SW 1271 (cell line): ENCODE data around the gene CNP.

Experiments
- DNase-seq, 2 experiments: peaks; one replicate each; lab custom pipeline; 2025; lab: John Stamatoyannopoulos, UW

CNP gene

DNA sequence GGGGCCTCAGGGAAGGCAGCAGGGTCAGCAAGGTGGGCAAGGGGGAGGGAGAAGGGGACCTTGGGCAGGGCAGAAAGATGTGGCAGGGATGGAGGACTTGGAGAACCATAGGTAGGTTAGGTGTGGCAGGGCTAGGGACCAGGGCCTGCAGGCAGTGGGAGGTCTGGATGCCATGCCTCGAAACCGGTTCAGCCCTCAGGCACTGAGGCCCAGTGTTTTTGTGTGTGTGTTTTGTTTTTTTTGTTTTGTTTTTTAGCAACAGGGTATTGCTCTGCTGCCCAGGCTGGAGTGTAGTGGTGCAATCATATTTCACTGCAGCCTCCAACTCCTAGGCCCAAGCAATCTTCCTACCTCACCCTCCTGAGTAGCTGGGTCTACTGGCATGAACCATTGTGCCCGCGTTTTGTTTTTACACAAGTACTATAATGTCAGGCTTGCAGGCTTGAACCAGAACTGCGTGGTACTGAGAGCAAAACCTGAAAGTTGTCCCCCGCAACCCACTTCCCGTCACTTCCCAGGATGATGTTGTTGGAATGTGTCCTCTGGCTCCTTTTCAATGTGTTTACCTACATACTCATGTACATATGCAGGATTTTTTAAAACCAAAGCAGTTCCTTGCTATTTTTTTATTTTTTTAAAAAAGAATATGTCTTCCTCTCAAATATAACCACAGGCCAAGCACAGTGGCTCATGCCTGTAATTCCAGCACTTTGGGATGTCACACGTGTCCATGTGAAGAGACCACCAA, 23.8 kb upstream of the CNP start:
- no peak for DNase-seq

DNA sequence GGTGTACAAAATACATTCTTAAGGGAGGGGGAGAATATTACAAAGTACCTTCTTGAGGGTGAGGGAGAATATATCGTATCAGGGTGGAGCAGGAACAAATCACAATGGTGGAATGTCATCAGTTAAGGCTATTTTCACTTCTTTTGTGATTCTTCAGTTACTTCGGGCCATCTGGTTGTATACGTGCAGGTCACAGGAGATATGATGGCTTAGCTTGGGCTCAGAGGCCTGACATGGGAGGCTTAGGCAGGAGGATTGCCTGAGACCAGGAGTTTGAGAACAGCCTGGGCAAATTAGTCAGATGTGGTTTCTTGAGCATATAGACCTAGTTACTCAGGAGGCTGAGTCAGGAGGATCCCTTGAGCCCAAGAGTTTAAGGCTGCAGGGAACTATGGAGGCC, 23.1 kb upstream of the CNP start:
- no peak for DNase-seq

DNA sequence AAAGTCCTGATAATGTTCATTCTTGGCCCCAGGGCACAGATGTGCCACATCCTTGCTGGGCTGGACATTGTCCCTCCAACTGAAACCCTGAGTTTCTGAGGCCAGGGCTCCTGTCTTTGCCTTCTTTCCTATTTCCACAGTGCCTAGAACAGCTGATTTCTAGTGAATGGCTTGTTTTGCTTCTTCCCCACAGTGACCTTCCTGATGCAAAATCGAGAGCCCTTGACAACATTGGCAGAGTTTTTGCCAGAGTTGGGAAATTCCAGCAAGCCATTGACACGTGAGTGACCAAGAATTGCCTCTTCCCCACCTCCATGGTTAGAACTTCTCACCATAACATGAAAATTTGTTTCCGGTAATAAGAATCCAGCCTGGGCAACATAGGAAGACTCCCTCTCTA, 21.7 kb upstream of the CNP start:
- no peak for DNase-seq

DNA sequence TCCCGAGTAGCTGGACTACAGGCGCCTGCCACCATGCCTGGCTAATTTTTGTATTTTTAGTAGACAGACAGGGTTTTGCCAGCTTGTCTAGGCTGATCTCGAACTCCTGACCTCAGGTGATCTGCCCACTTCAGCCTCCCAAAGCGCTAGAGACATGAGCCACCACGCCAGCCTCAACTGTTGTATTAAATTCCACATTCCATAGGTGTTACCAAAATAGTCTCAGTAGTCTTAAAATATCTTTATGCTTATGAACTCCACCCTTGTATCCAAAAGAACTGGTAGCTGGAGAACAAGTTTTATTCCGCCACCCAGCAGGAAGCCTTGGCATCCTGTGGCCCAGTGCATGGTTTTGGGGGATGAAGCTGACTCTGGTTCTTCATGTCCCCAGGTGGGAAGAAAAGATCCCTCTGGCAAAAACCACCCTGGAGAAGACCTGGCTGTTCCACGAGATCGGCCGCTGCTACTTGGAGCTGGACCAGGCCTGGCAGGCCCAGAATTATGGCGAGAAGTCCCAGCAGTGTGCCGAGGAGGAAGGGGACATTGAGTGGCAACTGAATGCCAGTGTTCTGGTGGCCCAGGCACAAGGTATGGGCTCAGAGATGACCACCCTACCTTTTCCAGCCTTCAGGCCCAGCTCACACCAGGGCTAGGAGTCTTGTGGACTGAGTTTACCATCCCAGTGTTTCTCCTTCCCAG, 17.7 kb upstream of the CNP start:
- DNase-seq, result no peak

DNA sequence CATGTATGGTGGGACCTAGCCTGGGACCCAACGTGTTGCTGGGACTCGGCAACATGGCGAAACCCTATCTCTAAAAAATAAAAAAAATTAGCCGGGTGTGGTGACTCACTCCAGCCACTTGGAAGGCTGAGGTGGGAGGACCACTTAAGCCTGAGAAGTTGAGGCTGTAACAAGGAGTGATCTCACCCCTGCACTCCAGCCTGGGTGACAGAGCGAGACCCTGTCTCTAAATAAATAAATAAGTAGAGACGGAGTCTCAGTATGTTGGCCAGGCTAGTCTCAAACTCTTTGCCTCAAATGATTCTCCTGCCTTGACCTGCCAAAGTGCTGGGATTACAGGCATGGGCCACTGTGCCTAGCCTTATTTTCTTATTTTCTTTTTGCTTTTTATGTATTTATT, 10.1 kb upstream of the CNP start:
- no peak for DNase-seq

DNA sequence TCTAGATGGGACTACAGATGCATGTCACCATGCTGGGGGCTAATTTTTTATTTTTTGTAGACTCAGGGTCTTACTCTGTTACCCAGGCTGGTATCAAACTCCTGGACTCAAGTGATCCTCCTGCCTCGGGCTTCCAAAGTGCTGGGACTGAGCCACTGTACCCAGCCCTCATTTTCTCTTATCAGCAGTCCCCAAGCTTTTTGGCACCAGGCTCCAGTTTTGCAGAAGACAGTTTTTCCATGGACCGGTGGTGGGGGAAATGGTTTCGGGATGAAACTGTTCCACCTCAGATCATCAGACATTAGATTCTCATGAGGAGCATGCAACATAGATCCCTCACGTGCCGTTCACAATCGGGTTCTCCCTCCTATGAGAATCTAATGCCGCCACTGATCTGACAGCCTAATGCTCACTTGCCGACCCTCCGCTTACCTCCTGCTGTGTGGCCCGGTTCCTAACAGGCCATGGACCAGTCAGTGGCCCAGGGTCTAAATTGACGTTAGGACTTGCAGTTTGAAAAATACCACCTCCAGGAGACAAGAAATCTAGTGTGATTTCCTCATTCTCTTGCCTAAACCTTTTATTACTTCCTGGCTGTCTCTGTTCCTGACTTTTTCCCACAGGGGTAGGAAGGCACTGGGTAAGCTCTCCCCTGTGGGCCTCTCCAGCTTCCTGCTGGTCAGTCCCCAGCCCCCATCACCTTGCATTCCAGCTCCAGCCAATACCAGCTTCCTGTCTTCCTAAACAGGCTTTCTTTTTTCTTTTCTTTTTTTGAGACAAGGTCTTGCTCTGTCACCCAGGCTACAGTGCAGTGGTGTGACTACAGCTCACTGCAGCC, 9.3 kb upstream of the CNP start:
- no peak for DNase-seq

DNA sequence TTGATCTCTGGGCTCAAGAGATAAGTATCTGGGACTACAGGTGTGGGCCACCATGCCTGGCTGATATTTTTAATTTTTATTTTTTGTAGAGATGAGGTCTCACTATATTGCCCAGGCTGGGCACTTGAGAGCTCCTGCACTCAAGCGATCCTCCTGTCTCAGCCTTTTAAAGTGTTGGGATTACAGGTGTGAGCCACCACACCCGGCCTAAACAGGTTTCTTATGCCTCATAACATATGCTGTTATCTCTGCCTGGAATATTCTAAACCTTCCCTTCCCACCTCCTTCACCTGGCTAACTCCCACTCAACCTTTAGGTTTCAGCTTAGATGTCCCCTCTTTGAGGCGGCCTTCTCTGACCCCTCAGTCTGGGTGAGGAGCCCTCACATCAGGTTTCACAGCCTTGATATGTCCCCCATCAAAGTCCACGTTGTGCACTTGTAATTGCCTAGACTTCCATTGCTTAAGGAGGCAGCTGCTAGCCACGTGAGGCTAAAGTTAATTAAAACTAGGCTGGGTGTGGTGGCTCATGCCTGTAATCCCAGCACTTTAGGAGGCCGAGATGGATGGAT, 8.6 kb upstream of the CNP start:
- DNase-seq, result no peak

DNA sequence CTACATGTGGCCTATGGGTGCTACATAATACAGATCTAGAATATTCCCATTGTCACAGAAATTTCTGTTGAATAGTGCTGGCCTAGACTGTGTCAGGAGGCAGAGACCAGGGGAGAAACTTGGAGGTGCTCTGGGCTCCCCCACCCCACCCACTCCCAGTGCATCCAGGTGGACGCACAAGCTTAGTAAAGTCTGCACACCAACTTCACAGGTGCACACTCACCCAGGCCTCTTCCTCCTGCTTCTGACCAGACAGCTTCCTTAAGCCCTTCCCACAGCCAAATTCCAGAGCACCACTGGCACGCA, 7.6 kb upstream of the CNP start:
- no peak for DNase-seq

DNA sequence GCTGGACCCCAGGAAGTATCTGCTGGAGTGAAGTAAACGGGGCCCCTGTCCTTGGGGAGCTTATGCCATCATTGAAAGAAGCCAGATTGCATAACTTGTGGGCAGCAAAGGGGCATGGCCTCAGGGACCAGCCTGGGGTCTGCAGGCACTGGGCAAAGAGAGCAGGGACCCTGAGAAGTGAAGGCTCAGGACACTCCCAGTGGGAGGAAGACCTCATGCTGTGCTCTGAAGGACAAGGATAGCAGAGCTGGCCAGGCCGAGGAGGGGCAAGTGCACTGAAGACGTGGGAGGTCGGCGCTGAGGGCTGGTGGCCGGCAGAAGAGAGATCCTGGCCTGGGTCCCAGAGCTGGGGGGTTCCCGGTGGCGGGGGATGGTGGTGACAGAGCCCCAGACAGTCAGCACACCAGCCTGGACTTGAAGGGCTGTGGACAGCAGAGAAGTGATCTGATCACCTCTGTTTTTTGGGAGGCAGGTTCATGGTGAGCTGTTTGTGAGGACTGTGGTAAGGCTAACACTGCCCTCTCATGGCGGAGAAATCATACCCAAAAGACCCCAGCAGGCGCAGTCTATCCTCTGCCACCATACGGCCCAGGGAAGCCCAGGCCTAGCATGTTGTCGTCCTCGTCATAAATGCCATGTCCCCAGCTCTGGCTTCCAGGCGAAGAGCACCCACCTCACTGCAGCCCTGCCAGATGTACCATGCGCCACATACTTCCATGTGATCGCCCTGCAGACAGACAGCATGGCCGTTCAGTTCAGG, 7.1 kb upstream of the CNP start:
- peak in 1 of 2 experiments; percentile 18 for DNase-seq

DNA sequence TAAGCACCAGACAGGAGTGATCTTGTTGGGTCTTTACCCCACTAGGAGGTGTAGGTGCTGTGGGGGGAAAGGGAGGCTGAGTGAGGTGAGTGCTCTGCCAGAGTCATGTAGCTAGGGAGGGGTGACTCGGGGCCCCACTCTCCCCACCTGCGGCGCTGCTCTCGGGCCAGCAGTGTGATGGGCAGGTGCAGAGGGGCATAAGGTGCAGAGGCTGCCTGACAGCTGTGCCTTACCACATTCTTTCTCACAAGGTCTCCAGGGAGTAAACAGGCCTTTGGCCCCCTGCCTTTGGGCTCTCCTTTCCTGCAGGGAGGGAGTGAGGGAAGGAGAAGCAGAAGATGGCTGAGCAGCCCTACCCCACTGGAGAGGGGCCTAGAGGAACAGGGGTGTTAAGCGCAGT, 4.5 kb upstream of the CNP start:
- no peak for DNase-seq

DNA sequence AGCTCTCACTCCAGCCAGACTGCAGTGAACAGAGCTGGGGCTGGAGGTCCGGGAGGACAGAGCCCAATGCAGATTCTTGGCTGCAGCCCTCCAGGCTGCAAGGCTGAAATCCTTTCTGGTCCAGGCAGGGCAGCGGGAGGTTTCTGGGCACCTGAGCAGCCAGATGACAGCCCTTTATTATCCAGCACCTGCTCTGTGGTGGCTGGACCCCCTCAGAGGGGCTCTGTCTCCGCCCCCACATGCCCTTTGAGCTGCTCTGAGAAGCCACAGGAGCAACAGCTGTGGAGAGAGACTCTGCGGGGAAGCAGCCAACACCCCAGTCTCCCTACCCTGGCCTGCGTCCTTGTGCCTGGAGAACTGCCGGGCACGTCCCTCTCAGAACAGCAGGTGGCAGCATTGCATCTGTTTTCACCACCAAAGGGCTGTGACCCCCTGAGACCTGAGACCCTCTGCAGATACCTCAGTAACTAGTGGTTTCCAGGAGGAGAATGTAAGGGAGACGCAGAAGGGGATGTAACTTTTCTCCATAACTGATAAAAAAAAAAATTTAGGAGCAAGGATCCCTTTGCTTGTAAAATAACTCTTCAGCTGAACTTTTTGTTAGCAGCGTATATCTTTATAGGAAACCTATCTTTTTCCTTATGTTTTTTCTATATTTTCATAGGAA, 3.7 kb upstream of the CNP start:
- peak in 1 of 2 experiments; percentile 51 for DNase-seq

DNA sequence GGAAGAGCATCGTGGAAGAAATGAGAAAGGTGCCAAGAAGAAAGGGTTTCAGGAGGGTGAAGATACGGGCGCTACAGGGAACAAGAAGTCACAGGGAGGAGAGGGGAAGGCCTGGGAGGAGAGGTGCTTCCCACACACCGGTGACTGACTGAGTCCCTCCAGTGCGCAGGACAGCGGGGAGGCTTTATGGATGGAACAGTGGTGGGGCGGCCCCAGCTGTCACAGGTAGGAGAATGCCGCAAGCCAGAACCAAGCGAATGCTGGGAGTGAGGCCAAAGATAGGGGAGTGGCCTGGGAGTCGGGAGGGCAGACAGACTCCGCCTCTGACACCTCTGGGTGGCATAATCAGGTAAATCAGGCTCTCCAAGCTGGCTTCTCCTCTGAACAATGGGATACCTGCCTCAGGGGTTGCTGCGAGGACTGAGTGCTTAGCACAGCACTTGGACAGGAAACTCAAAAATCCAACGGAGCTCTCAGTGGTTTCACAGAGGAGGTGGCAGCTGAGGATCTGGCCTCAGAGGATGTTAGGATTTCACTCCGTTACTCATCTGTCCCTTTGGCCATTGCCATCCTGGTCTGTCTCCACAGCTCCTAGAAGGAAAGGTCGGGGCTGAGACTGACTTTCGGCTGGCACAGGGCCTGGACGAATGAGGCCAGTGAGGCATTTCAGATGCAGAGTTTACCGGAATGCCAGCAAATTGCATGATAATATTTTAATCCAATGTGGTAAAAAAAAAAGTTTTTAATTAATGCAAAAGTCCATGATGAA, 717 bp upstream of the CNP start:
- peak in 1 of 2 experiments; percentile 24 for DNase-seq

DNA sequence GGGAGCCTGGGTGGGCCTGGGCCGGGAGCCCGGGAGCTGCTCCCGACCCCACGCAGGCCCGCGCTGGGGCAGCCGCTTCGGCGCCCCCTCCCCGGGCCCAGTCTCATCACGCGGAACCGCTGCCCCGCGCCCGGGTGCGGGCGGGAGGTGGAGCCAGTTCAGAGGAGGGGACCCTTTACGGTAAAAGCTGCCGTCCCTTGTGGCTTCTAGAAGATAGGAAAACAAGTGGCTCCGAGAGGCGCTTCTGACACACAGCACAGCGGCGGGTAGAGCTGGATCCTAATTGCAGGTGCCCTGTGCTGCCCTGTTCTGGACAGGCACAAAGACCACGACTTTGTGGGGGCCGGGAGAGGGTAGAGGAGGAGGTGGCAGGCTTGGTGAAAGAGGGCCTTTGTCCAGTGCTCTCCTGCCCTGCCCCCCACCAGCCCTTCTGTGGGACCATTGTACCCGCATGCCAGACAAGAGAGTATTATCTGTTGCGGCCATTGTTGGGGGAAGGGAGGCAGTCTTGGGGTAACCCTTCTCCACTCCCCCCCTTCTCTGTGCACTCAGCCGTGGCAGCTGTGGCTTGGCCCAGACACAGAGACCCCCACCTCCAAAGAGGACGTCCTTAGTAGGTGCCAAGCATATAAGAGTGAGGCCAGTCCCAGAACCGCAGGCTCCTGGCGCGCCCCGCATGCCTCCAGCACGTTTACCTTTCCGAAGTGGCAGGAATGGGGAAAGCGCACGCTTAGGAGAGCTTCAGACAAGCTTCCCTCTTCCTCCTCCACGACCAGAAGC, 736 bp downstream of the CNP start:
- no peak for DNase-seq

DNA sequence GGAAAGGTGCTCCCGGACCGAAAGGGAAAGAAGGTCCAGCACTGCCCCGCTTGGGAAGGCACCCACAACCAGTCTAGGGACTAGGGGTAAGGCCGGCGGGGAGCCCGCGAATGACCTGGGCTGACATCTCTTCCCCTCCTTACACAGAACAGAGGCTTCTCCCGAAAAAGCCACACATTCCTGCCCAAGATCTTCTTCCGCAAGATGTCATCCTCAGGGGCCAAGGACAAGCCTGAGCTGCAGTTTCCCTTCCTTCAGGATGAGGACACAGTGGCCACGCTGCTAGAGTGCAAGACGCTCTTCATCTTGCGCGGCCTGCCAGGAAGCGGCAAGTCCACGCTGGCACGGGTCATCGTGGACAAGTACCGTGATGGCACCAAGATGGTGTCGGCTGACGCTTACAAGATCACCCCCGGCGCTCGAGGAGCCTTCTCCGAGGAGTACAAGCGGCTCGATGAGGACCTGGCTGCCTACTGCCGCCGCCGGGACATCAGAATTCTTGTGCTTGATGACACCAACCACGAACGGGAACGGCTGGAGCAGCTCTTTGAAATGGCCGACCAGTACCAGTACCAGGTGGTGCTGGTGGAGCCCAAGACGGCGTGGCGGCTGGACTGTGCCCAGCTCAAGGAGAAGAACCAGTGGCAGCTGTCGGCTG, 1.5 kb downstream of the CNP start:
- no peak for DNase-seq

DNA sequence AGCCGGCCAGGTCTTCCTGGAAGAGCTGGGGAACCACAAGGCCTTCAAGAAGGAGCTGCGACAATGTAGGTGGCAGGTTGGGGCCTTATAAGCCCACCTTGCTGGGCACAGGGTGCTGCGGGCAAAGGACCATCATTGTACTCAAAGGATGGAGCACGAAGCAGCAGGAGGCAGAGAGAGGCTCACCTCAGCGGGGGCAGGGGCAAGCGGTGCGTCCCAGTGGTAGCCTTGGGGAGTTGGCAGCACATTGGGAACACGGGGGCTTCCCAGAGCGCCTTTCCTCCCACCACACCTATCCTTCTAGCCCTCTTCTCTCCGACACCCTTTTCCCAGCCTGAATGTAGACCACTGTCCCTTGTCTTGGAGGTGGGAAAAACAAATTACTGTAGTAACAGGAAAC, 2.1 kb downstream of the CNP start:
- DNase-seq, result no peak

DNA sequence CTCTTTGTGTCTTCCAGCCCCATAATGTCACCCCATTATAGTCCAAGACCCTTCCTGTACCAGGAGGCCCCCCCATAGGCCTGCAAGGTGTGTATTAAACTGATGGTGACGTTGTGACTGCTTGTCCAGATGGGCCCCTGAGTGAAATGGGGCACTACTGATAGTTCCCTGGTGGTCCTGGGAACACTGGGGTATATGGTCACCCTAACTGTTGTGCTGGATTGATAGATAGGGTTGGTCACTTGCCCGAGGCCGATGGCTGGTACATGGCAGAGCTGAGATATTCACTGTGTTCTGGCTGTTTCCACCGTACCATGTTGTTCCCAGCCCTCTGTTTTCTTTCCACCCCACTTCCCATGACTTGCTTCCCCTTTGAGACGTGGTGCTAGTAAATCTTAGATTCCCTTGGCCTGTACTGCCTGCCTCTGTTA, 4.3 kb downstream of the CNP start:
- DNase-seq, result no peak

DNA sequence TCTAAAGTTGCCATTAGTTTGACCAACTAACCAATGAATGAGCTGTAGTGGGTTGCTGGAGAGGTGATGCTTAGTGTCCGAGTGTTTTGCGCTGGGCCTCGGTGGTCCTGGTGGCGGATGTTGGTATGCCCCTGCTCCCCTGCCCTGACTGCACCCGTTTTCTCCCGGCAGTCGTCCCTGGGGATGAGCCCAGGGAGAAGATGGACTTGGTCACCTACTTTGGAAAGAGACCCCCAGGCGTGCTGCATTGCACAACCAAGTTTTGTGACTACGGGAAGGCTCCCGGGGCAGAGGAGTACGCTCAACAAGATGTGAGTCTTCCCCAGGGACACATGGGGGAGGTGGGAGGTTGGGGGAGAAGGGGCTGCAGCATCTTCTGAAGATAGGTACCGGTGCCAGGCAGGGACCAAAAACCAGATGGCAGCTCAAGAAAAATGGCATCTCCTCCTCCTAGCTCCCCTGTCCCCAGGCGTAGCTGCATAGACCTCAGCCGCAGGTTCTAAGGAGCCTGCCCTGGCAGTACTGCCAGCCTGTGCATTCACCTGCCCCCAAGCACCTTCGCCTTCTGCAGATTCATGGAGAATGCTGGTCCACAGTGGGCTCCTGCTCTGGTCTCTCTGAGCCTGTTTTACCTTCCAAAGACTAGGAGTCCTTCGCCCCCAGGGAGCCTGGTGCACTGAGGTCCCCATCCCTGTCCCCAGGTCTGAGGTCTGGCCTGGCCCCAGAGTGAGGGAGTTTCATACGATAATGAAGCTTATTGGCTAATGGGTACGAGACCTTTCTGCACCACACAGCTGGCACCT, 5.3 kb downstream of the CNP start:
- no peak for DNase-seq
